ENCODE results near the gene ALCAM. TPM values are rescaled to one million over a fixed set of nuclear protein-coding genes. Genes with fewer than 3 reads are reported as not detected.

Gene ALCAM
- total and polyA plus RNA-seq, 2 donors: 33.7 to 153 TPM

DNA sequence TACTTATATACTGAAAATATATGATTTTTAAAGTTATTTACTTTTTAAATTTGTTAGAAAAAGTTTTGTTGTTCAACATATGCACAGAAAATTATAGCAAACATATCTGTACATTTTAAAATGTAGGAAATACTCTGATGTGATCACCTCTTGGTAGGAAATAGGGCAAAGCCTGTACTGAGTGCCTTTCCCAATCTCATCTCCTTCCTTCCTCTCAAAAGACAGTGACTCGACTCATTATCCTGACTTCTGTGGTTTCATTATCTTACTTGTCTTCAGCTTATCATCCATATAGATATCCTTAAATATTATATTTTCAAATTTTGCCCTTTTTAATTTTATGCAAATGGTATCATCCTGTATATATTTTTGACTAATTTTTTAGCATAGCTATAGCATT lies 18.4 kb upstream of the ALCAM start:
- WGBS: 68% methylated on average over 1 of the region's 1 CpG
- Histone ChIP-seq H3K36me3 (ENCODE audit: insufficient read depth) (no peaks in the 10 kb centered on the region), H3K4me1 (ENCODE audit: insufficient read depth) (no peaks in the 10 kb centered on the region), H3K4me3 (ENCODE audit: low read depth, low read length) (no peak overlapping the region), H3K27ac (ENCODE audit: low read depth) (no peak overlapping the region)
- DNase-seq (ENCODE audit: extremely low spot score): no peak

- DNase-seq (ENCODE audit: extremely low spot score): no peak
- no peak overlapping the region for H3K4me3 ChIP-seq (ENCODE audit: low read depth, low read length)
- no peaks in the 10 kb centered on the region for H3K36me3 ChIP-seq (ENCODE audit: insufficient read depth)
- H3K27ac ChIP-seq (ENCODE audit: low read depth): no peak overlapping the region
- 50% methylated on average over 2 of the region's 2 CpGs for WGBS
- H3K4me1 ChIP-seq (ENCODE audit: insufficient read depth): no peaks in the 10 kb centered on the region
Observed at GRCh38 chr3:105349684-105350387, 16.9 kb upstream of the ALCAM start.

DNA sequence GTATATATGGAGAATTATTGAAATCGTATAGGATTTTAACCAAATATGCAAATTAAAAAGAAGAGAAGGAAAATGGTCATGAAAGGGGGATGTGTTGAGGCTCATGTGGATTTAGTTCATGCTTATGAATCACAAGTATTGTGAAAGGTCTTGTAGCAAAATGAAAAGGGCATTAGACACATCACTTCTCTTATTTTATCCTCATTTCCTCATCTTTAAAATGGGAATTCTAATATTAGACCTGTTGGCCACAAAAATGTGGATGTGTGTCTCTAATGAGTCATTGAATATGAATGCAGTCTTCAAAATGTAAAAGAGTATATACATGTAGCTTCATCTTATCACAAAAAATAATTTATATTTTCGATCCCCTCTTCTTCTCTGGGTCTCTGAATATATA lies 14.9 kb upstream of the ALCAM start:
- Histone ChIP-seq H3K36me3 (ENCODE audit: insufficient read depth) (no peaks in the 10 kb centered on the region), H3K27ac (ENCODE audit: low read depth) (no peak overlapping the region), H3K4me1 (ENCODE audit: insufficient read depth) (no peaks in the 10 kb centered on the region), H3K4me3 (ENCODE audit: low read depth, low read length) (no peak overlapping the region)
- 91% methylated on average over 2 of the region's 2 CpGs for WGBS
- DNase-seq (ENCODE audit: extremely low spot score): no peak

DNA sequence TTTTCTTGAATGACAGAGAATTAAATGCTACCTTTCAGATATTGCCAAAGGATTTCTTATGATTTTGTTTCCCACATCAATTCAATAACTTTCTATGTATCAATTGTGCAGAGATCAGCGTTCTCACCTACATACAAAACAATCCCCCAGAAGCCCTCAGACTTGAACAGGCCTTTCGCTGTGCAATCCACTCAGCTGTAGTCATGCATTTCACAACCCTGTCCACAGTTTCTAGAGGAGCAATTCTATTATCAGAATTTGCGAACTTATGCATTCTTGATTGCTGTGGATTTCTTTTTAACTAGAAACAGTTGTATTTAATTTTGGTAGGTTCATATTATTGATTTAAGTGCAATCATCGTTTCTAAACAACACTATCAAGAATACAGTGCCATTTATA lies 13.7 kb upstream of the ALCAM start:
- DNase-seq (ENCODE audit: extremely low spot score): no peak
- H3K4me1 ChIP-seq (ENCODE audit: insufficient read depth): no peaks in the 10 kb centered on the region
- no peak overlapping the region for H3K4me3 ChIP-seq (ENCODE audit: low read depth, low read length)
- 94% methylated on average over 4 of the region's 4 CpGs for WGBS
- H3K27ac ChIP-seq (ENCODE audit: low read depth): no peak overlapping the region
- H3K36me3 ChIP-seq (ENCODE audit: insufficient read depth): no peaks in the 10 kb centered on the region

GRCh38 chr3:105353485-105354161 lies 13.1 kb upstream of the ALCAM start:
- H3K4me1 ChIP-seq (ENCODE audit: insufficient read depth): no peaks in the 10 kb centered on the region
- 18% methylated on average over 37 of the region's 37 CpGs for WGBS
- no peak for DNase-seq (ENCODE audit: extremely low spot score)
- H3K36me3 ChIP-seq (ENCODE audit: insufficient read depth): no peaks in the 10 kb centered on the region
- H3K4me3 ChIP-seq (ENCODE audit: low read depth, low read length): peak overlapping the region; percentile 18
- no peak overlapping the region for H3K27ac ChIP-seq (ENCODE audit: low read depth)

- Histone ChIP-seq H3K27ac (ENCODE audit: low read depth) (no peak overlapping the region), H3K4me3 (ENCODE audit: low read depth, low read length) (peak overlapping the region; percentile 18)
- WGBS: 79% methylated on average over 3 of the region's 3 CpGs
Observed at GRCh38 chr3:105354429-105354828, 12.3 kb upstream of the ALCAM start.

GRCh38 chr3:105355408-105356061 lies 11.2 kb upstream of the ALCAM start:
- Histone ChIP-seq H3K4me3 (ENCODE audit: low read depth, low read length) (no peak overlapping the region), H3K36me3 (ENCODE audit: insufficient read depth) (no peaks in the 10 kb centered on the region), H3K27ac (ENCODE audit: low read depth) (no peak overlapping the region), H3K4me1 (ENCODE audit: insufficient read depth) (no peaks in the 10 kb centered on the region)
- no peak for DNase-seq (ENCODE audit: extremely low spot score)
- WGBS: 86% methylated on average over 2 of the region's 2 CpGs

More at GRCh38 chr3:105354429-105354828, 12.3 kb upstream of the ALCAM start:
- DNase-seq (ENCODE audit: extremely low spot score): no peak
- H3K36me3 ChIP-seq (ENCODE audit: insufficient read depth): no peaks in the 10 kb centered on the region
- no peaks in the 10 kb centered on the region for H3K4me1 ChIP-seq (ENCODE audit: insufficient read depth)

GRCh38 chr3:105356396-105356795 lies 10.3 kb upstream of the ALCAM start:
- H3K4me1 ChIP-seq (ENCODE audit: insufficient read depth): no peaks in the 10 kb centered on the region
- H3K36me3 ChIP-seq (ENCODE audit: insufficient read depth): no peaks in the 10 kb centered on the region
- H3K27ac ChIP-seq (ENCODE audit: low read depth): no peak overlapping the region
- WGBS: 90% methylated on average over 2 of the region's 2 CpGs
- H3K4me3 ChIP-seq (ENCODE audit: low read depth, low read length): no peak overlapping the region
- DNase-seq (ENCODE audit: extremely low spot score): no peak

GRCh38 chr3:105356988-105357387 lies 9.7 kb upstream of the ALCAM start:
- no peak for DNase-seq (ENCODE audit: extremely low spot score)

DNA sequence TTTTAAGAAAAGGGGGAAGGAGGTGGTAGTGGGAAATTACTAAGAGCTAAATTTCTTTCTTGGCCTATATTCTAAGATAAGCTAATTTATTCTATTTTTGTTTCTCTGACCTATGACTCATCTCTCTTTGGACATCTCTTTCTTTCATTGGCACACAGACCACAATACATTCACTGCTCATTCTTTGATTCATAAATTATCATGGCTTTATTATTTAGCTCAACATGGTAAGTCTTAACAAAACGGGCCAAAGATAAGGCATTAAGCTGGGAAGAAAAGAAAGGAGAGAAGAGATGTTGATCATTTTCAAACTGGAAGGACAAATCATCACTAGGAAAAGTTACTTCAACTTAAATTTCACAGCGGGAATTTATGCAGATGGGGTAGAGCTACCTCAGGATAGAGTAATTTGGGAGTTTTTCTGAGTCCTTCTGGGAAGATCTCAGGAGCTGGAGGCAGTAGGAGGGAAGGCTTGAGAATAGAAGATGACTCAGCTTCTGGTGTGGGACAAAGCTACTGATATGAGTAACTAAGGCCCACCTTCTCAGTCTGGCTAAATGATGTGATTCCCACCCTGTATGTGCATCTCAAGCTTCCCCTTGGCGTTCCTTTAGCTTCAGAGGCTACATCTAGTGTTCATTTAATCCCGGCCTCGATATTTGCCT lies 7.5 kb upstream of the ALCAM start:
- WGBS: 79% methylated on average over 5 of the region's 5 CpGs
- DNase-seq (ENCODE audit: extremely low spot score): no peak
- no peak overlapping the region for H3K4me3 ChIP-seq (ENCODE audit: low read depth, low read length)
- no peaks in the 10 kb centered on the region for H3K4me1 ChIP-seq (ENCODE audit: insufficient read depth)
- H3K27ac ChIP-seq (ENCODE audit: low read depth): no peak overlapping the region
- no peaks in the 10 kb centered on the region for H3K36me3 ChIP-seq (ENCODE audit: insufficient read depth)

More at GRCh38 chr3:105356988-105357387, 9.7 kb upstream of the ALCAM start:
- Histone ChIP-seq H3K4me3 (ENCODE audit: low read depth, low read length) (no peak overlapping the region), H3K4me1 (ENCODE audit: insufficient read depth) (no peaks in the 10 kb centered on the region), H3K27ac (ENCODE audit: low read depth) (no peak overlapping the region), H3K36me3 (ENCODE audit: insufficient read depth) (no peaks in the 10 kb centered on the region)
- 94% methylated on average over 1 of the region's 1 CpG for WGBS

GRCh38 chr3:105360003-105360402 lies 6.7 kb upstream of the ALCAM start:
- no peak for DNase-seq (ENCODE audit: extremely low spot score)
- Histone ChIP-seq H3K27ac (ENCODE audit: low read depth) (no peak overlapping the region), H3K4me1 (ENCODE audit: insufficient read depth) (no peaks in the 10 kb centered on the region), H3K4me3 (ENCODE audit: low read depth, low read length) (no peak overlapping the region), H3K36me3 (ENCODE audit: insufficient read depth) (no peaks in the 10 kb centered on the region)
- WGBS: 86% methylated on average over 2 of the region's 2 CpGs

GRCh38 chr3:105362021-105362665 lies 4.6 kb upstream of the ALCAM start:
- Histone ChIP-seq H3K27ac (ENCODE audit: low read depth) (no peak overlapping the region), H3K4me1 (ENCODE audit: insufficient read depth) (no peaks in the 10 kb centered on the region), H3K4me3 (ENCODE audit: low read depth, low read length) (no peak overlapping the region), H3K36me3 (ENCODE audit: insufficient read depth) (no peaks in the 10 kb centered on the region)
- DNase-seq (ENCODE audit: extremely low spot score): no peak
- 82% methylated on average over 1 of the region's 1 CpG for WGBS

- no peaks in the 10 kb centered on the region for H3K4me1 ChIP-seq (ENCODE audit: insufficient read depth)
- no peaks in the 10 kb centered on the region for H3K36me3 ChIP-seq (ENCODE audit: insufficient read depth)
- WGBS: 90% methylated on average over 4 of the region's 4 CpGs
- no peak for DNase-seq (ENCODE audit: extremely low spot score)
- H3K27ac ChIP-seq (ENCODE audit: low read depth): no peak overlapping the region
- no peak overlapping the region for H3K4me3 ChIP-seq (ENCODE audit: low read depth, low read length)
Observed at GRCh38 chr3:105364128-105364527, 2.6 kb upstream of the ALCAM start.
